HCT116 (cell line): ENCODE data around the gene EPHX1. TPM values are rescaled to one million over a fixed set of nuclear protein-coding genes. Genes with fewer than 3 reads are reported as not detected.

Experiments
- ATAC-seq: fragments of 200-7000 bp; cut with Tn5 transposase; 2 replicates; pipeline ENCODE4 v1.9.1; 2020; ENCODE audit warnings: mild to moderate bottlenecking, moderate library complexity
- BruUV-seq: library from RNA; stranded (reverse); fragments of 400-500 nt; replicated peaks from 2 replicates; lab custom pipeline; 2021; lab: Mats Ljungman, UMichigan
- CTCF ChIA-PET: fragments of 300-600 bp; sonication (Branson Sonifier 250); formaldehyde crosslinking; loops from one replicate; lab custom pipeline; 2021; ENCODE audit warnings: antibody characterized with exemption; lab: Charles Lee
- POLR2A ChIA-PET: fragments of 300-600, 350-600 bp; sonication (Branson Sonifier 250); formaldehyde crosslinking; loops from one replicate; lab custom pipeline; 2021; ENCODE audit warnings: antibody characterized with exemption; lab: Charles Lee
- RAD21 ChIA-PET, 2 experiments: fragments of 300-600 bp; sonication (Branson Sonifier 250); formaldehyde crosslinking; loops; one replicate each; lab custom pipeline; 2023; ENCODE audit warnings: low total read pairs in 2 of 2; ENCODE audit not compliant: uncharacterized antibody in 2 of 2, unreplicated experiment in 2 of 2, low non-redundant PET in 1 of 2; lab: Charles Lee
- DNase-seq: peaks from one replicate; pipeline ENCODE4 v3.0.0-alpha.2; 2010; ENCODE audit warnings: low read depth, low spot score
- H2AFZ ChIP-seq: fragments of 200-600 bp; shearing (Covaris generic), sonication (generic); 2 replicates; pipeline ENCODE4 v1.6.1; 2017; ENCODE audit warnings: low read depth, mixed run types, mixed read lengths, antibody characterized with exemption, low read length; ENCODE audit not compliant: poor library complexity, severe bottlenecking
- H3K27ac ChIP-seq: 2 replicates; pipeline ENCODE4 v1.5.1; 2012; ENCODE audit warnings: low read depth, low read length
- H3K27me3 ChIP-seq: fragments of 200-600 bp; sonication (generic); 2 replicates; pipeline ENCODE4 v1.6.1; 2016; ENCODE audit warnings: mixed run types, low read length, mixed read lengths; ENCODE audit not compliant: insufficient read depth
- H3K36me3 ChIP-seq, 2 experiments: fragments of 200-500 bp in 1 of 2; fragments of 200-600 bp in 1 of 2; sonication (Bioruptor generic) in 1 of 2; sonication (generic) in 1 of 2; 2 replicates each; pipeline versions ENCODE4 v1.5.1 to v1.6.1; 2014 to 2016; ENCODE audit warnings: low read length in 2 of 2, inconsistent platforms in 1 of 2, mixed read lengths in 1 of 2, mixed run types in 1 of 2; ENCODE audit not compliant: insufficient read depth in 2 of 2, control insufficient read depth in 1 of 2
- H3K4me1 ChIP-seq, 2 experiments: fragments of 200-600 bp in 1 of 2; sonication (generic) in 1 of 2; 2 replicates each; pipeline versions ENCODE4 v1.5.1 to v1.6.1; 2012 to 2017; ENCODE audit warnings: low read length in 2 of 2, inconsistent platforms in 1 of 2, mild to moderate bottlenecking in 1 of 2, mixed read lengths in 1 of 2, mixed run types in 1 of 2, moderate library complexity in 1 of 2; ENCODE audit not compliant: insufficient read depth in 2 of 2, control insufficient read depth in 1 of 2
- H3K4me2 ChIP-seq: fragments of 200-600 bp; sonication (generic); 2 replicates; pipeline ENCODE4 v1.6.1; 2017; ENCODE audit warnings: mixed run types, low read length, mixed read lengths
- H3K4me3 ChIP-seq, 2 experiments: fragments of 200-600 bp in 1 of 2; sonication (generic) in 1 of 2; replicated peaks in 1 of 2; 2 replicates each; pipeline ENCODE4 v1.5.1; 2011 to 2016; ENCODE audit warnings: low read length in 2 of 2, control low read depth in 1 of 2, low read depth in 1 of 2, mild to moderate bottlenecking in 1 of 2, mixed read lengths in 1 of 2, mixed run types in 1 of 2
- H3K79me2 ChIP-seq: fragments of 200-600 bp; sonication (generic); 2 replicates; pipeline ENCODE4 v1.6.1; 2017; ENCODE audit warnings: mild to moderate bottlenecking, mixed run types, low read length, moderate library complexity, mixed read lengths; ENCODE audit not compliant: insufficient read depth
- H3K9ac ChIP-seq: fragments of 200-600 bp; sonication (generic); 2 replicates; pipeline ENCODE4 v1.6.1; 2016; ENCODE audit warnings: low read length, mixed read lengths
- H3K9me2 ChIP-seq: fragments of 200-600 bp; sonication (generic), shearing (Covaris generic); 2 replicates; pipeline ENCODE4 v1.6.1; 2017; ENCODE audit warnings: mixed run types, mild to moderate bottlenecking, moderate library complexity; ENCODE audit not compliant: insufficient read depth
- H3K9me3 ChIP-seq, 2 experiments: fragments of 200-500 bp in 1 of 2; fragments of 200-600 bp in 1 of 2; sonication (Bioruptor generic) in 1 of 2; sonication (generic) in 1 of 2; 2 replicates each; pipeline ENCODE4 v1.6.1; 2014 to 2017; ENCODE audit warnings: low read length in 2 of 2, mixed read lengths in 2 of 2, inconsistent platforms in 1 of 2, low read depth in 1 of 2, mild to moderate bottlenecking in 1 of 2, mixed run types in 1 of 2, moderate library complexity in 1 of 2; ENCODE audit not compliant: control insufficient read depth in 1 of 2, insufficient read depth in 1 of 2
- H4K20me1 ChIP-seq: fragments of 200-600 bp; sonication (generic), shearing (Covaris generic); 2 replicates; pipeline ENCODE4 v1.6.1; 2017; ENCODE audit warnings: mixed run types, mild to moderate bottlenecking, moderate library complexity; ENCODE audit not compliant: insufficient read depth
- EGR1 ChIP-seq: IDR thresholded peaks from 2 replicates; pipeline ENCODE4 v1.6.1; 2012; ENCODE audit warnings: low read depth
- FOSL1 ChIP-seq: IDR thresholded peaks from 2 replicates; pipeline ENCODE4 v1.6.1; 2012; ENCODE audit warnings: low read depth
- JUND ChIP-seq: IDR thresholded peaks from 2 replicates; pipeline ENCODE4 v1.6.1; 2012
- RAD21 ChIP-seq: IDR thresholded peaks from 2 replicates; pipeline ENCODE4 v1.6.1; 2012; ENCODE audit warnings: low read depth, mild to moderate bottlenecking
- REST ChIP-seq: IDR thresholded peaks from 2 replicates; pipeline ENCODE4 v1.6.1; 2012; ENCODE audit warnings: low read depth
- SP1 ChIP-seq: IDR thresholded peaks from 2 replicates; pipeline ENCODE4 v1.6.1; 2012; ENCODE audit warnings: low read depth
- SRF ChIP-seq: IDR thresholded peaks from 2 replicates; pipeline ENCODE4 v1.6.1; 2012; ENCODE audit warnings: low read depth
- YY1 ChIP-seq: IDR thresholded peaks from 2 replicates; pipeline ENCODE4 v1.6.1; 2011; ENCODE audit warnings: low read length, low read depth, moderate library complexity, mild to moderate bottlenecking; ENCODE audit not compliant: insufficient replicate concordance; ENCODE audit errors: extremely low read depth
- ZBTB33 ChIP-seq: IDR thresholded peaks from 2 replicates; pipeline ENCODE4 v1.6.1; 2011; ENCODE audit warnings: mild to moderate bottlenecking, low read length, moderate library complexity; ENCODE audit not compliant: insufficient replicate concordance; ENCODE audit errors: extremely low read depth
- ZFX ChIP-seq: fragments of 450-650 bp; IDR thresholded peaks from 2 replicates; pipeline ENCODE4 v1.6.1; 2017
- intact Hi-C: fragments of 100-400 bp; cut with micrococcal nuclease; formaldehyde crosslinking; loops from 2 replicates; pipeline ENCODE4 v1.10.0; 2022
- total RNA-seq: library from RNA; stranded (reverse); gene quantifications from one replicate; pipeline ENCODE4 v1.2.1, GENCODE V29; 2021; ENCODE audit not compliant: unreplicated experiment
- TF ChIP-seq, protein P1 (sequence below), 3 experiments: fragments of 200-600 bp in 1 of 3; sonication (generic) in 1 of 3; IDR thresholded peaks in 2 of 3; conservative IDR thresholded peaks in 1 of 3; 2 replicates each; pipeline ENCODE4 v1.5.1; 2012 to 2017; ENCODE audit warnings: low read depth in 2 of 3, low read length in 2 of 3, antibody characterized with exemption in 1 of 3, borderline replicate concordance in 1 of 3, control low read depth in 1 of 3, mild to moderate bottlenecking in 1 of 3, mixed read lengths in 1 of 3, mixed run types in 1 of 3, moderate library complexity in 1 of 3; ENCODE audit not compliant: insufficient read depth in 1 of 3

EPHX1 gene
- total RNA-seq, 1 experiment from 2014 or later, result 44.6 TPM

DNA sequence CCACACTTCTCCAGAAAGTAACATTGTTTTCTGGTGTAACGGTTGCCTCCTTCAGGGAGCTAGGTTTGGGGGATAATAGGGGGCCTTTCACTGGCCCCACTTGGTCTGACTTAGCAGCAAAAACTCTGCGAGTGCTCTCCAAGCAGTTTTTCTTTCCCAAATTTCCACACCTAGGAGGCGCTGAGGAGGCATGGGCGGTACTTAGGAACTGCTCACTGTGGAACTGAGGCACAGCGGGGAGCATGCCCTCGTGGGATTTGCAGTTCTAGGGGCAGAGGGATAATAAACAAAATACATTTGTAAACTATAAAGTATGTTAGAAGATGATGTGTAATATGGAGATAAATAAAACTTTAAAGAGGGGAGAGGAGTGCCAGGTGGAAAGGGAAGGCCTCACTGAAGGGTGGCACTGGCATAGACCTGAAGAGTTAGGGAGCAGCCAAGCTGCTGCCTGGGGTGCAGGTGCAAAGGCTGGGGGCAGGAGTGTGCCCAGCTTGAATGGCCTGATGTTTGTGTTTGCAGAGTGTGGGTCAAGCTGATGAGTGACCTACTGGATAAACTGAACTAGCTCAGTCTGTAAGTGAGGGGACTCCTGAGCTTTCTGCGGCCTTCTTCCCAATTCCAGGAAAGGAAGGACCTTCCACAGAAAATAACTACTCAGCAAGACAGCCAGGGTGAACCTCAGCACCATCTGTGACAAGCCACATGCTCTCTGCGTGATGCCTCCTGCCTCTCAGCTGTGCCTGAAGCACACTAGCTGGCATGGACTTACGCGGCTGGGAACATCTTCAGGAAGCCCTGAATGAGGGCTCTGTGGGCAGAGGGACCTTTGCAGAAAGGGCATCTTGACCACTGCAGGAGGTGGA lies 1.9 kb downstream of the EPHX1 start:
- no peaks in the 10 kb centered on the region for H3K27me3 ChIP-seq
- H3K79me2 ChIP-seq, result no peaks in the 10 kb centered on the region
- ATAC-seq (no peak; the same call in 1 of the 2 replicates), DNase-seq (no peak)
- H3K4me3 ChIP-seq, result no peak overlapping the region
- CTCF ChIA-PET, result no interaction called here
- H2AFZ ChIP-seq, result no peak overlapping the region
- intact Hi-C loops, result loop anchor here (5.0 kb wide), 1 partner anchor 70 kb away; the partner anchor contains the start of gene TMEM63A
- no peaks in the 10 kb centered on the region for H3K9me2 ChIP-seq
- POLR2A ChIA-PET, result no interaction called here
- no TSS peak for BruUV-seq
- peak overlapping the region; percentile 85 for H3K4me2 ChIP-seq
- H3K9me3 ChIP-seq, result no peaks in the 10 kb centered on the region
- TF ChIP-seq RAD21 (peak; percentile 36; the same call in 1 of the 2 replicates), REST (no peak), JUND (no peak), EGR1 (no peak), YY1 (no peak), ZFX (no peak), SP1 (no peak), SRF (no peak), FOSL1 (no peak), ZBTB33 (no peak)
- TF ChIP-seq, protein P1, sequence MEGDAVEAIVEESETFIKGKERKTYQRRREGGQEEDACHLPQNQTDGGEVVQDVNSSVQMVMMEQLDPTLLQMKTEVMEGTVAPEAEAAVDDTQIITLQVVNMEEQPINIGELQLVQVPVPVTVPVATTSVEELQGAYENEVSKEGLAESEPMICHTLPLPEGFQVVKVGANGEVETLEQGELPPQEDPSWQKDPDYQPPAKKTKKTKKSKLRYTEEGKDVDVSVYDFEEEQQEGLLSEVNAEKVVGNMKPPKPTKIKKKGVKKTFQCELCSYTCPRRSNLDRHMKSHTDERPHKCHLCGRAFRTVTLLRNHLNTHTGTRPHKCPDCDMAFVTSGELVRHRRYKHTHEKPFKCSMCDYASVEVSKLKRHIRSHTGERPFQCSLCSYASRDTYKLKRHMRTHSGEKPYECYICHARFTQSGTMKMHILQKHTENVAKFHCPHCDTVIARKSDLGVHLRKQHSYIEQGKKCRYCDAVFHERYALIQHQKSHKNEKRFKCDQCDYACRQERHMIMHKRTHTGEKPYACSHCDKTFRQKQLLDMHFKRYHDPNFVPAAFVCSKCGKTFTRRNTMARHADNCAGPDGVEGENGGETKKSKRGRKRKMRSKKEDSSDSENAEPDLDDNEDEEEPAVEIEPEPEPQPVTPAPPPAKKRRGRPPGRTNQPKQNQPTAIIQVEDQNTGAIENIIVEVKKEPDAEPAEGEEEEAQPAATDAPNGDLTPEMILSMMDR (IDR thresholded peaks at IDR 0.05 in 2 of 3, conservative IDR thresholded peaks at IDR 0.05 in 1 of 3; ENCODE audit: borderline replicate concordance in 1 of 3, insufficient read depth in 1 of 3, low read depth in 2 of 3, low read length in 2 of 3), result peak; percentile 40 to 71 (median 65); a peak in 5 of 6 replicates
- H4K20me1 ChIP-seq, result no peaks in the 10 kb centered on the region
- H3K36me3 ChIP-seq, result no peaks in the 10 kb centered on the region
- H3K27ac ChIP-seq, result no peak overlapping the region
- no peak overlapping the region for H3K9ac ChIP-seq
- H3K4me1 ChIP-seq, result peaks cover 19 to 31% of the 10 kb centered on the region in 2 experiments
- RAD21 ChIA-PET, result no interaction called here
